NCI-H69 (cell line): ENCODE measurements around the gene VPS13D.
"Not testable (repeated sequence)": the region's sequence is repeated elsewhere in the genome, so short reads cannot be mapped to it uniquely, and the experiment has no call there.

Experiments used
- DNase-seq: peaks from one replicate; lab custom pipeline; 2025; lab: John Stamatoyannopoulos, UW

Gene VPS13D

GRCh38 chr1:12450090-12450755, 220.4 kb downstream of the VPS13D start:
- no peak for DNase-seq

- peak; percentile 53 for DNase-seq
These were observed 221.1 kb downstream of the VPS13D start for GRCh38 chr1:12450756-12451559.

- no peak for DNase-seq
These were observed 221.7 kb downstream of the VPS13D start for GRCh38 chr1:12451560-12451900.

GRCh38 chr1:12452262-12452661, 222.4 kb downstream of the VPS13D start:
- no peak for DNase-seq

- DNase-seq = peak; percentile 29
These were observed 223.8 kb downstream of the VPS13D start for GRCh38 chr1:12453400-12454343.

- peak; percentile 93 for DNase-seq
These were observed 224.9 kb downstream of the VPS13D start for GRCh38 chr1:12454406-12455391.

- not testable (repeated sequence) for DNase-seq
These were observed 226.3 kb downstream of the VPS13D start for GRCh38 chr1:12456081-12456480.

GRCh38 chr1:12456979-12457378, 227.1 kb downstream of the VPS13D start:
- peak; percentile 56 for DNase-seq

- no peak for DNase-seq
These were observed 227.9 kb downstream of the VPS13D start for GRCh38 chr1:12457771-12458170.

- DNase-seq = peak; percentile 31
These were observed 228.7 kb downstream of the VPS13D start for GRCh38 chr1:12458571-12458970.

- DNase-seq = no peak
These were observed 230.3 kb downstream of the VPS13D start for GRCh38 chr1:12460121-12460520.

GRCh38 chr1:12460911-12461621, 231.2 kb downstream of the VPS13D start:
- no peak for DNase-seq

- no peak for DNase-seq
These were observed 231.9 kb downstream of the VPS13D start for GRCh38 chr1:12461754-12462153.

GRCh38 chr1:12462586-12462985, 232.8 kb downstream of the VPS13D start:
- DNase-seq = no peak

- no peak for DNase-seq
These were observed 234.2 kb downstream of the VPS13D start for GRCh38 chr1:12464045-12464461.

GRCh38 chr1:12464598-12465056, 234.8 kb downstream of the VPS13D start:
- no peak for DNase-seq

GRCh38 chr1:12465126-12465525, 235.3 kb downstream of the VPS13D start:
- DNase-seq = no peak

GRCh38 chr1:12466816-12467215, 237.0 kb downstream of the VPS13D start:
- DNase-seq = no peak

- no peak for DNase-seq
These were observed 237.9 kb downstream of the VPS13D start for GRCh38 chr1:12467570-12468286.

GRCh38 chr1:12468323-12468722, 238.5 kb downstream of the VPS13D start:
- DNase-seq = no peak
